Measurements from ENCODE around the gene SMLR1. TPM values are rescaled to one million over a fixed set of nuclear protein-coding genes. Genes with fewer than 3 reads are reported as not detected.

Gene SMLR1
- total and polyA plus RNA-seq, 2 donors (not counting 3 experiments of a cell fraction or from before 2014, with no cell fraction given) = not detected

GRCh38 chr6:130841128-130841728 is 14.0 kb downstream of the SMLR1 start:
- no peaks in the 10 kb centered on the region for H3K9me3 ChIP-seq (replicated peaks; ENCODE audit: control insufficient read depth, insufficient read depth, low read length)
- POLR2A ChIA-PET = no interaction called here
- BruUV-seq (replicated peaks) = no TSS peak

More at GRCh38 chr6:130841128-130841728, 14.0 kb downstream of the SMLR1 start:
- DNase-seq (ENCODE audit: low read depth, low spot score) (no peak), FAIRE-seq (no peak)
- TF ChIP-seq MAX (IDR thresholded peaks at IDR 0.05; ENCODE audit: insufficient read depth, insufficient read length) (no peak), GATA2 (IDR thresholded peaks at IDR 0.05; ENCODE audit: insufficient read depth, insufficient read length, low read depth, low read length) (no peak), EZH2 (IDR thresholded peaks at IDR 0.05; ENCODE audit: borderline replicate concordance, low read depth, low read length, severe bottlenecking) (no peak), POLR2AphosphoS5 (IDR thresholded peaks at IDR 0.05; ENCODE audit: insufficient read depth, low read depth, low read length) (no peak), MYC (IDR thresholded peaks at IDR 0.05; ENCODE audit: low read depth, low read length) (no peak), POLR2A (IDR thresholded peaks at IDR 0.05; ENCODE audit: low read depth, low read length) (no peak), CTCF (IDR thresholded peaks at IDR 0.05; ENCODE audit: extremely low read depth in 1 of 2, insufficient read depth in 1 of 2, low read depth in 1 of 2, low read length in 2 of 2) (no peak)
- H3K4me2 ChIP-seq (ENCODE audit: insufficient read depth, low read length) = no peak overlapping the region
- H3K79me2 ChIP-seq (ENCODE audit: control insufficient read depth, insufficient read depth, low read length) = no peaks in the 10 kb centered on the region
- CTCF ChIA-PET = interaction anchor here (3.9 kb wide), 1 partner anchor 519 kb away, joined by 23 read pairs; no protein-coding TSS in a partner anchor
- H2AFZ ChIP-seq (ENCODE audit: low read depth, low read length) = no peak overlapping the region
- no peaks in the 10 kb centered on the region for H3K36me3 ChIP-seq (ENCODE audit: control insufficient read depth in 2 of 2, extremely low read depth in 1 of 2, insufficient read depth in 2 of 2, low read length in 2 of 2)
- H4K20me1 ChIP-seq (replicated peaks; ENCODE audit: control insufficient read depth, extremely low read depth, insufficient read depth, low read length) = no peaks in the 10 kb centered on the region
- intact Hi-C loops (cut with micrococcal nuclease) = no loop called here
- H3K27me3 ChIP-seq (ENCODE audit: control insufficient read depth in 2 of 2, insufficient read depth in 2 of 2, low read length in 2 of 2) = no peaks in the 10 kb centered on the region
- H3K4me1 ChIP-seq (ENCODE audit: control insufficient read depth, extremely low read depth, insufficient read depth, low read length) = no peaks in the 10 kb centered on the region
- dilution Hi-C loops (cut with MboI; ENCODE audit: extremely low pct_ligation_motif_present, low sequenced_read_pairs) = no loop called here
- H3K4me3 ChIP-seq (replicated peaks in 1 of 3; ENCODE audit: insufficient read depth in 1 of 3, low read depth in 1 of 3, low read length in 3 of 3) = no peak overlapping the region
- H3K9me1 ChIP-seq (replicated peaks; ENCODE audit: control insufficient read depth, extremely low read depth, insufficient read depth, low read length) = no peaks in the 10 kb centered on the region
- H3K27ac ChIP-seq (ENCODE audit: insufficient read depth, low read depth, low read length) = no peak overlapping the region
- H3K9ac ChIP-seq (replicated peaks; ENCODE audit: extremely low read depth, insufficient read depth, low read length) = no peak overlapping the region
